GM12865 (cell line): ENCODE data around the gene UBE2M.
"Not testable (repeated sequence)": the region's sequence is repeated elsewhere in the genome, so short reads cannot be mapped to it uniquely, and the experiment has no call there.

Experiments used
- DNase-seq: peaks from one replicate; pipeline ENCODE4 v3.0.0; 2010; ENCODE audit warnings: low read depth
- H3K4me3 ChIP-seq: 2 replicates; pipeline ENCODE4 v1.5.1; 2011; ENCODE audit warnings: mild to moderate bottlenecking, low read depth, low read length, control low read depth
- TF ChIP-seq, protein P1 (sequence below): IDR thresholded peaks from 2 replicates; pipeline ENCODE4 v1.5.1; 2011; ENCODE audit warnings: low read length, control low read depth, low read depth, inconsistent platforms; ENCODE audit not compliant: insufficient read depth; ENCODE audit errors: missing control alignments

The UBE2M gene

DNA sequence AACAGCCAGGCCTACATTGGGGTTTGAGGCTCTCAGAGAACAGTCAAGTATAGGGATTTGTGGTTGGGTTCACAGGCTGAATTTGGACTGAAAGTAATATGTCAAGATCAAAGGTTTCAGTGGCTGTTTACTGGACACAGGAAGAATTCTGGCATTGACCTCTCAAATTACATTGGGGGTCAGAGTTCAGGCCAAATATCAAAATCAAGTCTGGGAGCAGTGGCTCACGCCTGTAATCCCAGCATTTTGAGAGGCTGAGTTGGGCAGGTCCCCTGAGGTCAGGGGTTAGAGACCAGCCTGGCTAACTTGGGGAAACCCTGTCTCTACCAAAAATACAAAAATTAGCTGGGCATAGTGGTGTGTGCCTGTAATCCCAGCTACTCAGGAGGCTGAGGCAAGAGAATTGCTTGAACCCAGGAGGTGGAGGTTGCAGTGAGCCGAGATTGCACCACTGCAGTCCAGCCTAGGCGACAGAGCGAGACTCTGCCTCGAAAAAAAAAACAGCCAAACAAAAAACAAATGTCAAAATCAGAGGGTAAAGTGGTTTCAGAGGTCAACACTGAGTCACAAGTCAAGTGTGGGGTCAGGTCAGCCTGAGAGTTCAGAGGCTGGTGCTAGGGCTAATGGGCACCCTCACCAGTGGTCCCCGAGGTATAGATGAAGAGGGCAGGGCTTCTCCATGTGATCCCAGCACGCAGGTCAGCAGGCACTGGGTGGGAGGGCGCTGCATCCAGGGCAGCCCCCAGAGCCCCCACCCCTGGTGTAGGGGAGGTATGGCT is 48.1 kb downstream of the UBE2M start:
- H3K4me3 ChIP-seq = no peak overlapping the region
- TF ChIP-seq, protein P1, sequence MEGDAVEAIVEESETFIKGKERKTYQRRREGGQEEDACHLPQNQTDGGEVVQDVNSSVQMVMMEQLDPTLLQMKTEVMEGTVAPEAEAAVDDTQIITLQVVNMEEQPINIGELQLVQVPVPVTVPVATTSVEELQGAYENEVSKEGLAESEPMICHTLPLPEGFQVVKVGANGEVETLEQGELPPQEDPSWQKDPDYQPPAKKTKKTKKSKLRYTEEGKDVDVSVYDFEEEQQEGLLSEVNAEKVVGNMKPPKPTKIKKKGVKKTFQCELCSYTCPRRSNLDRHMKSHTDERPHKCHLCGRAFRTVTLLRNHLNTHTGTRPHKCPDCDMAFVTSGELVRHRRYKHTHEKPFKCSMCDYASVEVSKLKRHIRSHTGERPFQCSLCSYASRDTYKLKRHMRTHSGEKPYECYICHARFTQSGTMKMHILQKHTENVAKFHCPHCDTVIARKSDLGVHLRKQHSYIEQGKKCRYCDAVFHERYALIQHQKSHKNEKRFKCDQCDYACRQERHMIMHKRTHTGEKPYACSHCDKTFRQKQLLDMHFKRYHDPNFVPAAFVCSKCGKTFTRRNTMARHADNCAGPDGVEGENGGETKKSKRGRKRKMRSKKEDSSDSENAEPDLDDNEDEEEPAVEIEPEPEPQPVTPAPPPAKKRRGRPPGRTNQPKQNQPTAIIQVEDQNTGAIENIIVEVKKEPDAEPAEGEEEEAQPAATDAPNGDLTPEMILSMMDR = no peak
- DNase-seq = no peak

DNA sequence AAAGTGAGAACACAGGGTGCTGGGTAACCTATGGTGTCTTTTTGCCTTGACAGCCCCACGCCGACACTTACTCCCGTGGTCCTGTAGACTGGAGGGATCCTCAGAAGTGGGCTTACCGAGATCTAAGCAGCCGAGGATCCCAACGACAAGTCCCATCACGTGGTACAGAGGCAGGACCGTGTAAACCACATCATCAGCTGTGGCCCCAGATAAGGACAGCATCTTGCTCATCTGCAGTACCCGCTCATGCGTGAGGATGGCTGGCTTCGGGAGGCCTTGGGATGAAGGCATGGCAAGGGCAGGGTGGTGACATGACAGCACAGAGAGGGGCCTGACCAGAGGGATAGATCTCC is 48.7 kb downstream of the UBE2M start:
- no peak overlapping the region for H3K4me3 ChIP-seq
- TF ChIP-seq, protein P1 = no peak
- DNase-seq = peak; percentile 25

DNA sequence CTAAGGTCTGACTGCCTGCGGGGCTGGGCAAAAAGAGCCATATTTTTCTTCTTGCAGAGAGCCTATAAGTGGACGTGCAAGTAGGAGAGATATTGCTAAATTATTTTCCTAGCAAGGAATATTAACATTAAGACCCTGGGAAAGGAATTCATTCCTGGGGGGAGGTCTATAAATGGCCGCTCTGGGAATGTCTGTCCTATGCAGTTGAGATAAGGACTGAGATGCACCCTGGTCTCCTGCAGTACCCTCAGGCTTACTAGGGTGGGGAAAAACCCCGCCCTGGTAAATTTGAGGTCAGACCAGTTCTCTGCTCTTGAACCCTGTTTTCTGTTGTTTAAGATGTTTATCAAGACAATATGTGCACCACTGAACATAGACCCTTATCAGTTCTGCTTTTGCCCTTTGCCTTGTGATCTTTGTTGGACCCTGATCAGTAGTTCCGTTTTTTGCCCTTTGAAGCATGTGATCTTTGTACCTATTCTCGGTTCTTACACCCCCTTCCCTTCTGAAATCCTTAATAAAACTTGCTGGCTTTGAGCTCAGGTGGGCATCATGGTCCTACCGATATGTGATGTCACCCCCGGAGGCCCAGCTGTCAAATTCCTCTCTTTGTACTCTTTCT is 50.7 kb downstream of the UBE2M start:
- not testable (repeated sequence) for H3K4me3 ChIP-seq, DNase-seq
